OCI-LY1 (cell line): ENCODE measurements around the gene DHPS.

ENCODE experiments used
- CTCF ChIP-seq: fragments of 200-600 bp; sonication (generic), shearing (Covaris generic); IDR thresholded peaks from 2 replicates; pipeline ENCODE4 v1.5.1; 2017; ENCODE audit warnings: mild to moderate bottlenecking, antibody characterized with exemption, low read length, moderate library complexity, mixed read lengths
- EZH2 ChIP-seq: fragments of 200-600 bp; sonication (generic), shearing (Covaris generic); IDR thresholded peaks from 2 replicates; pipeline ENCODE4 v1.8.0; 2017; ENCODE audit warnings: borderline replicate concordance, mixed run types, mild to moderate bottlenecking, antibody characterized with exemption, low read length, moderate library complexity, mixed read lengths

- TF ChIP-seq EZH2 (no peak), CTCF (no peak)
These were observed 34.1 kb downstream of the DHPS start for GRCh38 chr19:12647490-12648071.
